ENCODE measurements around the gene PRPH.

DNA sequence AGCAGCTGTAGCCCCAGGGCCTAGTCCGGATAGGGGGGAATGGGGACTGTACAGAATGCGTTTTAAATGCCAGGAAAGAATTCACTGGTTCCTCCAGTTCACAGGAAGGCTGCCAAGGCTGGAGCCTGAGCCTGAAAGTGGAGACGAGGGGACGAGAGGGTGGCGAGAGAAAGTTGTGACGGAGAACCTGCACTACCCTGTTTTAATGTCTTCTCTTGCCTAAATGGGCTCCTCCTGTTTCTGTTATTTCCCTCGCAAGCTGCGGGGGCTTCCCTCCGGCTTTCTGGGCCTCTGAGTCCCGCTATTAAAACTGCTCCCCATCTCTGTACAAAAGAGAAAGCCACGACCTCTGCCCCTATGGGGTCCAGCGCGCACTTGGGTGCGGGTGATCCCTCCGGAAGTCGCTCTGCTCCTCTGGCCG, 37.5 kb downstream of the PRPH start:
- TF ChIP-seq EZH2phosphoT487 (IDR thresholded peaks at IDR 0.05; ENCODE audit: insufficient read depth, low read depth) = no peak
- no peak for TF ChIP-seq EZH2 (IDR thresholded peaks at IDR 0.05; ENCODE audit: insufficient read depth, poor library complexity, severe bottlenecking)

Measured in GM23248 (cell line).